HFFc6 (cell line): Measurements from ENCODE around the gene PHACTR3. TPM values are rescaled to one million over a fixed set of nuclear protein-coding genes. Genes with fewer than 3 reads are reported as not detected.

ENCODE experiments used
- DNase-seq: peaks from one replicate; pipeline ENCODE4 v3.0.0-alpha.2; 2018
- H3K27ac Mint-ChIP-seq: 2 replicates; pipeline ENCODE4 v1.8.0; 2020; ENCODE audit warnings: mild to moderate bottlenecking, mixed read lengths
- H3K27me3 Mint-ChIP-seq: 2 replicates; pipeline ENCODE4 v1.8.0; 2021; ENCODE audit warnings: mild to moderate bottlenecking, moderate library complexity, mixed read lengths; ENCODE audit not compliant: insufficient read depth
- H3K36me3 Mint-ChIP-seq: 2 replicates; pipeline ENCODE4 v1.8.0; 2021; ENCODE audit warnings: low read depth, mixed read lengths
- H3K4me1 Mint-ChIP-seq: 2 replicates; pipeline ENCODE4 v1.8.0; 2020; ENCODE audit warnings: low read depth, mixed read lengths
- H3K4me3 Mint-ChIP-seq: 2 replicates; pipeline ENCODE4 v1.8.0; 2020; ENCODE audit warnings: mild to moderate bottlenecking, moderate library complexity, mixed read lengths
- H3K9me3 Mint-ChIP-seq: 2 replicates; pipeline ENCODE4 v1.8.0; 2020; ENCODE audit warnings: mild to moderate bottlenecking, mixed read lengths
- total RNA-seq, 6 experiments: library from RNA; stranded (reverse); fragmentation: NEBNext Ultra II Directional; extraction: Animal tissue kit (Norgen Biotek cat#: 25700); gene quantifications; 2 replicates in 1 of 6; 3 replicates in 5 of 6; pipeline ENCODE4 v1.2.3, GENCODE V29; 2021
- TF ChIP-seq, protein P1 (sequence below): fragments of 200-600 bp; sonication (generic); IDR thresholded peaks from 2 replicates; pipeline ENCODE4 v1.5.0; 2021; ENCODE audit warnings: antibody characterized with exemption, mild to moderate bottlenecking

PHACTR3 gene
- total RNA-seq, 6 experiments from 2014 or later, result not detected

DNA sequence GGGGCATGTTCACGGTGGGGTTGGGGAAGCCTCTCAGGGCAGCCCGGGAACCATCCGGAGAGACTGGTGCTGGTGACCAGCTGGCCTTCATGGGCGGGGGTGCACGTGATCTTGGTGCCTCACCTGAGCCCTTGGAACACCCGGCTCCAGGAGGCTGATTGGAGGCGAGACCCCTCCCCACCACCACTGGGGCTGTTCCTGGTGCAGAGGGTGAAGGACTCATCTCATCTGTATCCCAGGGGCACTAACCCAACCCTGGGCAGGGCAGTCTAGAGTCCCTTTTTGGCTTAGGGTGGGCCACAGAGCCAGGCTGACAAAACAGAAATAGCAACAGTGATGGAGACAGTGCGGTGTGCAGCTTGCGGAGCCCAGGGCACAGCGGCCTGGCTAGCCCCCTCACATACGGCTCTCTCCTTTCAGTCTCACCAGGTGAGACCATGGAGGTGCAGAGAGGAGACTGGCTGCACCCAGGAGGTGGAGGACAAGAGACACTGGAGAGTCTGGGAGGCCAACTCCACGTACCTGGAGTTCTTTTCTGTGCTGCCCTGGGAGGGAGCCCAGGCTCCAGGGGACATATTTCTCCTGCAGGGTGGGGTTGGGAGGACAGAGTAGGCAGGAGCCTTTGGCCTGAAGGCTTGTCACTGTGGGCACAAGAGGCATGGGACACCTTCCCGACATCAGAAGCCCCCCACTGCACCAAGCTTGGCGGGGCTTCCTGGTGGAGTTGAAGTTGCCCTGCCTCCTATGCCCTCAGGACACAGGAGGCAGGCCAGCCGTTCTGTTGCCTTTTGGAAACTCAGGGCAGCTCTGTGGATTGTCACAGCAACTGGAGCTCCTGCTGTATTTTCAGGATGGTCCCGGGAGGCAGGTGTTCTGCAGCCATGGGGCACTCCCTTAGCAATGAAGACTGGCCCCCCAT, 223.1 kb downstream of the PHACTR3 start:
- DNase-seq, result no peak
- Mint-ChIP-seq H3K4me3 (no peak overlapping the region), H3K9me3 (peaks cover 50% of the 10 kb centered on the region), H3K36me3 (peaks cover 10% of the 10 kb centered on the region; the same call in 1 of the 2 replicates), H3K27ac (no peak overlapping the region), H3K27me3 (peaks cover 3% of the 10 kb centered on the region), H3K4me1 (no peaks in the 10 kb centered on the region)
- TF ChIP-seq, protein P1, sequence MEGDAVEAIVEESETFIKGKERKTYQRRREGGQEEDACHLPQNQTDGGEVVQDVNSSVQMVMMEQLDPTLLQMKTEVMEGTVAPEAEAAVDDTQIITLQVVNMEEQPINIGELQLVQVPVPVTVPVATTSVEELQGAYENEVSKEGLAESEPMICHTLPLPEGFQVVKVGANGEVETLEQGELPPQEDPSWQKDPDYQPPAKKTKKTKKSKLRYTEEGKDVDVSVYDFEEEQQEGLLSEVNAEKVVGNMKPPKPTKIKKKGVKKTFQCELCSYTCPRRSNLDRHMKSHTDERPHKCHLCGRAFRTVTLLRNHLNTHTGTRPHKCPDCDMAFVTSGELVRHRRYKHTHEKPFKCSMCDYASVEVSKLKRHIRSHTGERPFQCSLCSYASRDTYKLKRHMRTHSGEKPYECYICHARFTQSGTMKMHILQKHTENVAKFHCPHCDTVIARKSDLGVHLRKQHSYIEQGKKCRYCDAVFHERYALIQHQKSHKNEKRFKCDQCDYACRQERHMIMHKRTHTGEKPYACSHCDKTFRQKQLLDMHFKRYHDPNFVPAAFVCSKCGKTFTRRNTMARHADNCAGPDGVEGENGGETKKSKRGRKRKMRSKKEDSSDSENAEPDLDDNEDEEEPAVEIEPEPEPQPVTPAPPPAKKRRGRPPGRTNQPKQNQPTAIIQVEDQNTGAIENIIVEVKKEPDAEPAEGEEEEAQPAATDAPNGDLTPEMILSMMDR, result no peak

DNA sequence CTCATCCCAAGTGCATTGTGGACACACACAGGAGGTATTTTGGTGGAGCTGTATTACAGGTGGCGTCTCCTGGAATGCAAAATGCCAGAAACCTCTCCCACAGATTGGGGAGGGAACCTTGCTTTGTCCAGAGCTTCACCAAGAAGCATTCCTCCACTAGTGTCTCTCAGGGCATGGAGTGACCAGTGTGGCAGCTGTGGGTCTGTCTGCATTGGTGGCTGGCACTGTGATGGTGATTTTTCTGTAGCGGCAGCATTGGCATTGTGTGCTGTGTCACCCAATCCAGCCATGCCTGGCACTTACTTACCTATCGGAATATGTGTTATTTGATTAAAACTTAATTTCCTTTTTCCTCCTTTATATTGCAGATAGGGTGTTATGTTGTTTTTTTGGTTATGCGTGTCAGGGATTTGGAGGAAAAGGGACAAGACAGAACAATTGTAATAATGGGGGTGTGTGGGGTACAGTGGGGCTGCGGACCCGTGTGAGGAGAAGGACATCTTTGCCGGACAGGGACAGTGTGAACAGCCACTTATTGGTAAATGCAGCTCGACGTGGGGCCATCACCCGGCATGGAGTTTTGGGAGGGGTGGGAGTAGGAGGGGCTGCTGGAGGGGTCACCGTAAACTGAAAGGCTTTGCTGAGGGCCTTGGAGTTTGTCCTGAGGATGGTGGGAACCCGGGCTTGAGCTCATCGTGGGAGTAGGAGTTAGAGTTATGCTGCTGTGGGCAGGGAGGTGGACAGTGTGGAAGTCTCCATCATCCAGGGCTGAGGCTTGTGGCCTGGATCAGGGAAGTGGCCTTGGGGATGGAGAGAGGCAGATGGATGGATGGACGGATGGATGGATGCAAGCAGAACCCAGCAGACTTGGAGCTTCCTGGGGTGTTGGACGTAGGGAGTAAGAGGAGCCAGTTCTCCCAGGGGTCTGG, 224.0 kb downstream of the PHACTR3 start:
- H3K9me3 Mint-ChIP-seq, result peaks cover 45% of the 10 kb centered on the region
- TF ChIP-seq, protein P1, result no peak
- H3K36me3 Mint-ChIP-seq, result peaks cover 10% of the 10 kb centered on the region; the same call in 1 of the 2 replicates
- no peaks in the 10 kb centered on the region for H3K4me1 Mint-ChIP-seq
- no peak for DNase-seq
- no peak overlapping the region for H3K27ac Mint-ChIP-seq
- no peak overlapping the region for H3K4me3 Mint-ChIP-seq
- peaks cover 3% of the 10 kb centered on the region for H3K27me3 Mint-ChIP-seq

DNA sequence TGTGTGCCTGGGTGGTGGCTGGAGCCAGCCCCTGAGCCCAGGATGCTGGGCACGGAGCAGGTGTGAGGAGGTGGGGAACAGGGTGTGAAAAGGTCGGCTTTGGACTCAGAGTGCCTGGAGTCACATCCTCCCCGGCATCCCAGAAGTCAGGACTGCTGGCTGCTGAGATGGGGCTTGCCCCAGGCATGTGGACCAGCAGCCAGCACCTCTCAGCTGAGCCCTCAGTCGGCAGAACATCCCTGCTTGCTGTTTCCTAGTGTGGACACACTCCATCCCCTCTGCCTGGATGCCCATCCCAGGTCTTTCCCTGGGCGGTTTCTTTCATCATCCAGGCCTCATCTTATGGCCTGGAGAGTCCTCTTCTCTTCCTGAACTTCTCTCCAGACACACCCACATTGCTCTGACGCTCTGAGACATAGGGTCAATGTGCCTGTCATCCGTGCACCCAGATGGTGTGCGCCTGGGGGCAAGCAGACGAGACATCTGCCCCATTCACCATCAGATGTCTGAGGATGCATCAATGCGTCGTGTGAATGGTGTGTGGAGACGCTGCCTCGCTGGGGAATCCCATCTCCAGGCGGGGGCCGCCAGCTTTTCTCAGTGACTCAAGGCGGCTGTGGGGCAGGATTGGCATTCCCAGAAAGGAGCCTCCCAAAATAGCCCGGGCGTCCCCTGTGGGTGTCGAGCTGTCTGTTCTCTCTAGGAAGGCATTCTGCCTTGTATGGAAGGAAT, 224.9 kb downstream of the PHACTR3 start:
- H3K4me1 Mint-ChIP-seq, result no peaks in the 10 kb centered on the region
- peaks cover 10% of the 10 kb centered on the region; the same call in 1 of the 2 replicates for H3K36me3 Mint-ChIP-seq
- TF ChIP-seq, protein P1, result no peak
- H3K4me3 Mint-ChIP-seq, result no peak overlapping the region
- H3K9me3 Mint-ChIP-seq, result peaks cover 42% of the 10 kb centered on the region
- no peak overlapping the region for H3K27ac Mint-ChIP-seq
- DNase-seq, result no peak
- peaks cover 6% of the 10 kb centered on the region for H3K27me3 Mint-ChIP-seq

DNA sequence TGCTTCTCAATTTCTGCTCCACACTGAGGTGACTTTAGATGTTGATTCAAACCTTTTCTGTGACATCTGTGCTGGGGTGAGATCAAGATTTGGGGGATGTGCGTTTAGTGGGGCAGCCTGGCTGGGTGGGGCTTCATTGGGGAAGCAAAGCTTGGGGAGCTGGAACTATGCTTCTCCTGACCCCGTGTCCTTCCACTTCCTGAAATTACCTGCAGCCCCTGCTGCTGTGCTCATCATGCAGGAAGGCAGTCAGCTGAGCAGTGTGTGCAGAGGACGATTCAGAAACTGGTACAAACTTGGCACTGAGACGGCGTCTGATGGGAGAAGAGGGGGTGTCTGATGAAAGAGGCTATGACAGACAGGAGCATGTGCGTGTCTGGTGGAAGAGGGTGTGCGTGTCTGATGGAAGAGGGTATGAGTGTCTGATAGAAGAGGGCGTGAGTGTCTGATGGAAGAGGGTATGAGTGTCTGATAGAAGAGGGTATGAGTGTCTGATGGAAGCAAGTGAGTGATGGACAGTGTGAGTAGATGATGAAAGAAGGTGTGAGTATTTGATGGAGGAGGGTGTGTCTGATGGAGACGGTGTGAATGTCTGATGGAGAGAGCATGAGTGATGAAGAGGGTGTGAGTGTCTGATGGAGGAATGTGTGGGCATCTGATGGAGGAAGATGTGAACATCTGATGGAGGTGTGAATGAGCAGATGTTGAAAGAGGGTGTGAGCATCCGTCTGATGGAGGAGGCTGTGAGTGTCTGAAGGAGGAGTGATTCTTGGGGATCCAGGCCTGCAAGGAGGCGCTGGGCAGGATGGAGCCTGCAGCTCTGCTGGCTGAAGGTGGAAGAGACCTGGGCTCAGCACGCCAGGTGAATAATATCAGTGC, 225.7 kb downstream of the PHACTR3 start:
- Mint-ChIP-seq H3K9me3 (peaks cover 45% of the 10 kb centered on the region), H3K27ac (no peak overlapping the region), H3K4me1 (no peaks in the 10 kb centered on the region), H3K27me3 (peaks cover 6% of the 10 kb centered on the region), H3K4me3 (no peak overlapping the region), H3K36me3 (peaks cover 10% of the 10 kb centered on the region; the same call in 1 of the 2 replicates)
- no peak for DNase-seq
- TF ChIP-seq, protein P1, result no peak
